ENCODE results near the gene CDCA3. TPM values are rescaled to one million over a fixed set of nuclear protein-coding genes. Genes with fewer than 3 reads are reported as not detected.

Gene CDCA3
- total and polyA plus RNA-seq, 2 of the 13 experiments (the other 11 are each of a cell fraction or from before 2014, with no cell fraction given) = 32.7 to 56.5 TPM

DNA sequence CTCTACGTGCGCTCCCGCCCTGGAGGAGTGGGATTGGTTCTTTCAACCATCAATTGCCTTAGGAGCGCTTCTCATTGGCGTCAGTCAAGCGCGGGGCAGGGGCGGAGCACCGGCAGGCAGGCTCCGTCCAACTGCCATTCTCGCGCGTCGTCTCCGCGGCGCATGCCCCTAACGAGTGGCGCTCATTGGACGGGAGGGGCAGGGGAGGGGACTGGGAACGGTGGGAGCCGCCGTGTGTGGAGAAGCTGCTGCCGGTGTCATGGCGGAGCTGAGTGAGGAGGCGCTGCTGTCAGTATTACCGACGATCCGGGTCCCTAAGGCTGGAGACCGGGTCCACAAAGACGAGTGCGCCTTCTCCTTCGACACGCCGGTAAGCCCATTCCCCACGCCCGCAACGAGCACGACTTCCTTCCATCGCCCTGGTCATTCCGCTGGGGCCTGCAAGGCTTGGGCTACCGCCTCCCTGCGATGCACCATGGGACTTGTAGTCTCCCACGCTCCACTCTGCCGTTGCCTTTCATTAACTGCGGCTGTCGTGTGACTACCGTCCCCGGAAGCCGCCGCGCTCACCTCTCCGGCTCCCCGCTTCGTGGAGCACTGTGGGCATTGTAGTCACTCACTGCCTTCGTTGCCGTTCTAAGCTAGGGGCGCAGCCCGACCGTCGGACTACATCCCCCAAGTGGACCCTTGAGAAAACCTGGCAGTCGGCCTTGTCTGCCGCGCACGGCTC lies 1.0 kb upstream of the CDCA3 start, which contains the start of gene USP5 (continued):
- TF ChIP-seq TAF1 (CRISPR knock-in tag; IDR thresholded peaks at IDR 0.05) (peak; percentile 69; the same call in 1 of the 2 replicates), ZNF441 (CRISPR knock-in tag; IDR thresholded peaks at IDR 0.05; ENCODE audit: borderline replicate concordance) (no peak), NONO (IDR thresholded peaks at IDR 0.05) (no peak), NONO (CRISPR knock-in tag; conservative IDR thresholded peaks at IDR 0.05) (peak; percentile 72), CENPX (CRISPR knock-in tag; IDR thresholded peaks at IDR 0.05) (no peak), BHLHE40 (IDR thresholded peaks at IDR 0.05; ENCODE audit: low read length) (peak; percentile 67), FIP1L1 (IDR thresholded peaks at IDR 0.05; ENCODE audit: borderline replicate concordance, insufficient read depth, low read depth, low read length) (no peak), SNAI1 (CRISPR knock-in tag; IDR thresholded peaks at IDR 0.05; ENCODE audit: borderline replicate concordance) (no peak), CREB1 (IDR thresholded peaks at IDR 0.05) (peak; percentile 86), CREB1 (CRISPR knock-in tag; IDR thresholded peaks at IDR 0.05) (peak; percentile 94)
- TF ChIP-seq, protein P1, sequence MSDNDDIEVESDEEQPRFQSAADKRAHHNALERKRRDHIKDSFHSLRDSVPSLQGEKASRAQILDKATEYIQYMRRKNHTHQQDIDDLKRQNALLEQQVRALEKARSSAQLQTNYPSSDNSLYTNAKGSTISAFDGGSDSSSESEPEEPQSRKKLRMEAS (IDR thresholded peaks at IDR 0.05) = peak; percentile 83
- TF ChIP-seq, protein P2, sequence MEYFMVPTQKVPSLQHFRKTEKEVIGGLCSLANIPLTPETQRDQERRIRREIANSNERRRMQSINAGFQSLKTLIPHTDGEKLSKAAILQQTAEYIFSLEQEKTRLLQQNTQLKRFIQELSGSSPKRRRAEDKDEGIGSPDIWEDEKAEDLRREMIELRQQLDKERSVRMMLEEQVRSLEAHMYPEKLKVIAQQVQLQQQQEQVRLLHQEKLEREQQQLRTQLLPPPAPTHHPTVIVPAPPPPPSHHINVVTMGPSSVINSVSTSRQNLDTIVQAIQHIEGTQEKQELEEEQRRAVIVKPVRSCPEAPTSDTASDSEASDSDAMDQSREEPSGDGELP (IDR thresholded peaks at IDR 0.05; ENCODE audit: borderline replicate concordance, low read depth) = peak; percentile 46; the same call in 1 of the 2 replicates
- TF ChIP-seq, protein P3, sequence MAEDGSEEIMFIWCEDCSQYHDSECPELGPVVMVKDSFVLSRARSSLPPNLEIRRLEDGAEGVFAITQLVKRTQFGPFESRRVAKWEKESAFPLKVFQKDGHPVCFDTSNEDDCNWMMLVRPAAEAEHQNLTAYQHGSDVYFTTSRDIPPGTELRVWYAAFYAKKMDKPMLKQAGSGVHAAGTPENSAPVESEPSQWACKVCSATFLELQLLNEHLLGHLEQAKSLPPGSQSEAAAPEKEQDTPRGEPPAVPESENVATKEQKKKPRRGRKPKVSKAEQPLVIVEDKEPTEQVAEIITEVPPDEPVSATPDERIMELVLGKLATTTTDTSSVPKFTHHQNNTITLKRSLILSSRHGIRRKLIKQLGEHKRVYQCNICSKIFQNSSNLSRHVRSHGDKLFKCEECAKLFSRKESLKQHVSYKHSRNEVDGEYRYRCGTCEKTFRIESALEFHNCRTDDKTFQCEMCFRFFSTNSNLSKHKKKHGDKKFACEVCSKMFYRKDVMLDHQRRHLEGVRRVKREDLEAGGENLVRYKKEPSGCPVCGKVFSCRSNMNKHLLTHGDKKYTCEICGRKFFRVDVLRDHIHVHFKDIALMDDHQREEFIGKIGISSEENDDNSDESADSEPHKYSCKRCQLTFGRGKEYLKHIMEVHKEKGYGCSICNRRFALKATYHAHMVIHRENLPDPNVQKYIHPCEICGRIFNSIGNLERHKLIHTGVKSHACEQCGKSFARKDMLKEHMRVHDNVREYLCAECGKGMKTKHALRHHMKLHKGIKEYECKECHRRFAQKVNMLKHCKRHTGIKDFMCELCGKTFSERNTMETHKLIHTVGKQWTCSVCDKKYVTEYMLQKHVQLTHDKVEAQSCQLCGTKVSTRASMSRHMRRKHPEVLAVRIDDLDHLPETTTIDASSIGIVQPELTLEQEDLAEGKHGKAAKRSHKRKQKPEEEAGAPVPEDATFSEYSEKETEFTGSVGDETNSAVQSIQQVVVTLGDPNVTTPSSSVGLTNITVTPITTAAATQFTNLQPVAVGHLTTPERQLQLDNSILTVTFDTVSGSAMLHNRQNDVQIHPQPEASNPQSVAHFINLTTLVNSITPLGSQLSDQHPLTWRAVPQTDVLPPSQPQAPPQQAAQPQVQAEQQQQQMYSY (CRISPR knock-in tag; IDR thresholded peaks at IDR 0.05) = peak; percentile 81
- TF ChIP-seq, protein P4, sequence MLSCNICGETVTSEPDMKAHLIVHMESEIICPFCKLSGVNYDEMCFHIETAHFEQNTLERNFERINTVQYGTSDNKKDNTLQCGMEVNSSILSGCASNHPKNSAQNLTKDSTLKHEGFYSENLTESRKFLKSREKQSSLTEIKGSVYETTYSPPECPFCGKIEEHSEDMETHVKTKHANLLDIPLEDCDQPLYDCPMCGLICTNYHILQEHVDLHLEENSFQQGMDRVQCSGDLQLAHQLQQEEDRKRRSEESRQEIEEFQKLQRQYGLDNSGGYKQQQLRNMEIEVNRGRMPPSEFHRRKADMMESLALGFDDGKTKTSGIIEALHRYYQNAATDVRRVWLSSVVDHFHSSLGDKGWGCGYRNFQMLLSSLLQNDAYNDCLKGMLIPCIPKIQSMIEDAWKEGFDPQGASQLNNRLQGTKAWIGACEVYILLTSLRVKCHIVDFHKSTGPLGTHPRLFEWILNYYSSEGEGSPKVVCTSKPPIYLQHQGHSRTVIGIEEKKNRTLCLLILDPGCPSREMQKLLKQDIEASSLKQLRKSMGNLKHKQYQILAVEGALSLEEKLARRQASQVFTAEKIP (CRISPR knock-in tag; IDR thresholded peaks at IDR 0.05; ENCODE audit: borderline replicate concordance) = no peak
- TF ChIP-seq, protein P5, sequence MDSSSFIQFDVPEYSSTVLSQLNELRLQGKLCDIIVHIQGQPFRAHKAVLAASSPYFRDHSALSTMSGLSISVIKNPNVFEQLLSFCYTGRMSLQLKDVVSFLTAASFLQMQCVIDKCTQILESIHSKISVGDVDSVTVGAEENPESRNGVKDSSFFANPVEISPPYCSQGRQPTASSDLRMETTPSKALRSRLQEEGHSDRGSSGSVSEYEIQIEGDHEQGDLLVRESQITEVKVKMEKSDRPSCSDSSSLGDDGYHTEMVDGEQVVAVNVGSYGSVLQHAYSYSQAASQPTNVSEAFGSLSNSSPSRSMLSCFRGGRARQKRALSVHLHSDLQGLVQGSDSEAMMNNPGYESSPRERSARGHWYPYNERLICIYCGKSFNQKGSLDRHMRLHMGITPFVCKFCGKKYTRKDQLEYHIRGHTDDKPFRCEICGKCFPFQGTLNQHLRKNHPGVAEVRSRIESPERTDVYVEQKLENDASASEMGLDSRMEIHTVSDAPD (CRISPR knock-in tag; IDR thresholded peaks at IDR 0.05) = 0 out of 2 replicates have a peak, but pooled peaks have one; percentile 19
- TF ChIP-seq, protein P6, sequence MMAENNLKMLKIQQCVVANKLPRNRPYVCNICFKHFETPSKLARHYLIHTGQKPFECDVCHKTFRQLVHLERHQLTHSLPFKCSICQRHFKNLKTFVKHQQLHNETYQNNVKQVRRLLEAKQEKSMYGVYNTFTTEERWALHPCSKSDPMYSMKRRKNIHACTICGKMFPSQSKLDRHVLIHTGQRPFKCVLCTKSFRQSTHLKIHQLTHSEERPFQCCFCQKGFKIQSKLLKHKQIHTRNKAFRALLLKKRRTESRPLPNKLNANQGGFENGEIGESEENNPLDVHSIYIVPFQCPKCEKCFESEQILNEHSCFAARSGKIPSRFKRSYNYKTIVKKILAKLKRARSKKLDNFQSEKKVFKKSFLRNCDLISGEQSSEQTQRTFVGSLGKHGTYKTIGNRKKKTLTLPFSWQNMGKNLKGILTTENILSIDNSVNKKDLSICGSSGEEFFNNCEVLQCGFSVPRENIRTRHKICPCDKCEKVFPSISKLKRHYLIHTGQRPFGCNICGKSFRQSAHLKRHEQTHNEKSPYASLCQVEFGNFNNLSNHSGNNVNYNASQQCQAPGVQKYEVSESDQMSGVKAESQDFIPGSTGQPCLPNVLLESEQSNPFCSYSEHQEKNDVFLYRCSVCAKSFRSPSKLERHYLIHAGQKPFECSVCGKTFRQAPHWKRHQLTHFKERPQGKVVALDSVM (CRISPR knock-in tag; IDR thresholded peaks at IDR 0.05) = 0 out of 2 replicates have a peak, but pooled peaks have one; percentile 19

Data from HepG2 (cell line).